HG03378 (cell line): Measurements from ENCODE around the gene ALKBH5.

Experiments used
- ATAC-seq: cut with Tn5 transposase; IDR thresholded peaks from one replicate; pipeline ENCODE4 v1.9.1; 2021; ENCODE audit warnings: mild to moderate bottlenecking, moderate library complexity; ENCODE audit not compliant: unreplicated experiment

The ALKBH5 gene

GRCh38 chr17:18257268-18257981, 73.8 kb downstream of the ALKBH5 start:
- no peak for ATAC-seq

GRCh38 chr17:18257982-18258355, 74.3 kb downstream of the ALKBH5 start:
- ATAC-seq: no peak

- no peak for ATAC-seq
Observed at GRCh38 chr17:18258356-18259038, 74.9 kb downstream of the ALKBH5 start, which contains the start of gene FLII. Gene FLII, minus strand, starts transcription at chr17:18258738. Its CDS starts 48 bp downstream, at chr17:18258690.
